ENCODE measurements around the gene LPAR5.

DNA sequence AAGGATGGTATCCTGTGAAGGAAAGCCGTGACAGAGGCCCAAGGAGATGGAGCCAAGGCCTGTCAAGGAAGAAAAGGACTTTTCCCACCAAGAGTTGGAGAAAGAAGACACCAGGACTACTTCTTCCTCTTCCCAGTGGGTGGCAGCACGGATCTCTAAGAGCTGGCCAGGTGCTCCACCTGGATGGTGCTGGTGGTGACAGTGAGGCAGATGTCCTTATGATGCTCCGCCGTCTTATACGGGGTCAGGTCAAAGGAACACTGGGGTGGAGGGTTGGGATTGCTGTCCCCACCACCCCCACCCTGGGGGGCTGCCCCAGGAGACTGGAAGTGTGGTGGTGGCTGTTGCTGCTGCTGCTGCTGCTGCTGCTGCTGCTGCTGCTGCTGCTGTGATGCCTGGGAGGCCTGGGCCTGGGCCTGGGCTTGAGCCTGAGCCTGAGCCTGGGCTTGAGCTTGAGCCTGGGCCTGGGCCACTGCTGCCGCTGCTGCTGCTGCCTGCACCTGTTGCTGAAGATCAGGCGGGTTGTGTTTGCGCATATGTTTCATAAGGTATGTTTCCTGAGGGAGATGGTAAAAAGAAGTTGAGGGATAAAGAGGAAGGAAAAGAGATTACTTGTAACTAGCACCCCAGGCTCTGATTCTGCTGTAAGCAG lies 31.9 kb upstream of the LPAR5 start:
- TF ChIP-seq YY1 (IDR thresholded peaks at IDR 0.05) (no peak), FOXA2 (IDR thresholded peaks at IDR 0.05) (no peak)
- TF ChIP-seq, protein P1, sequence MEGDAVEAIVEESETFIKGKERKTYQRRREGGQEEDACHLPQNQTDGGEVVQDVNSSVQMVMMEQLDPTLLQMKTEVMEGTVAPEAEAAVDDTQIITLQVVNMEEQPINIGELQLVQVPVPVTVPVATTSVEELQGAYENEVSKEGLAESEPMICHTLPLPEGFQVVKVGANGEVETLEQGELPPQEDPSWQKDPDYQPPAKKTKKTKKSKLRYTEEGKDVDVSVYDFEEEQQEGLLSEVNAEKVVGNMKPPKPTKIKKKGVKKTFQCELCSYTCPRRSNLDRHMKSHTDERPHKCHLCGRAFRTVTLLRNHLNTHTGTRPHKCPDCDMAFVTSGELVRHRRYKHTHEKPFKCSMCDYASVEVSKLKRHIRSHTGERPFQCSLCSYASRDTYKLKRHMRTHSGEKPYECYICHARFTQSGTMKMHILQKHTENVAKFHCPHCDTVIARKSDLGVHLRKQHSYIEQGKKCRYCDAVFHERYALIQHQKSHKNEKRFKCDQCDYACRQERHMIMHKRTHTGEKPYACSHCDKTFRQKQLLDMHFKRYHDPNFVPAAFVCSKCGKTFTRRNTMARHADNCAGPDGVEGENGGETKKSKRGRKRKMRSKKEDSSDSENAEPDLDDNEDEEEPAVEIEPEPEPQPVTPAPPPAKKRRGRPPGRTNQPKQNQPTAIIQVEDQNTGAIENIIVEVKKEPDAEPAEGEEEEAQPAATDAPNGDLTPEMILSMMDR (IDR thresholded peaks at IDR 0.05; ENCODE audit: low read depth, low read length, missing input control): no peak
- TF ChIP-seq, protein P2, sequence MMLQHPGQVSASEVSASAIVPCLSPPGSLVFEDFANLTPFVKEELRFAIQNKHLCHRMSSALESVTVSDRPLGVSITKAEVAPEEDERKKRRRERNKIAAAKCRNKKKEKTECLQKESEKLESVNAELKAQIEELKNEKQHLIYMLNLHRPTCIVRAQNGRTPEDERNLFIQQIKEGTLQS (IDR thresholded peaks at IDR 0.05): no peak
- TF ChIP-seq, protein P3, sequence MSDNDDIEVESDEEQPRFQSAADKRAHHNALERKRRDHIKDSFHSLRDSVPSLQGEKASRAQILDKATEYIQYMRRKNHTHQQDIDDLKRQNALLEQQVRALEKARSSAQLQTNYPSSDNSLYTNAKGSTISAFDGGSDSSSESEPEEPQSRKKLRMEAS (IDR thresholded peaks at IDR 0.05): no peak

Data from liver (tissue), 3 donors.